Measurements from ENCODE around the gene ANKRD50.
A peak's percentile ranks its signal among the peaks of the same experiment; 100 is the strongest.

The ANKRD50 gene

DNA sequence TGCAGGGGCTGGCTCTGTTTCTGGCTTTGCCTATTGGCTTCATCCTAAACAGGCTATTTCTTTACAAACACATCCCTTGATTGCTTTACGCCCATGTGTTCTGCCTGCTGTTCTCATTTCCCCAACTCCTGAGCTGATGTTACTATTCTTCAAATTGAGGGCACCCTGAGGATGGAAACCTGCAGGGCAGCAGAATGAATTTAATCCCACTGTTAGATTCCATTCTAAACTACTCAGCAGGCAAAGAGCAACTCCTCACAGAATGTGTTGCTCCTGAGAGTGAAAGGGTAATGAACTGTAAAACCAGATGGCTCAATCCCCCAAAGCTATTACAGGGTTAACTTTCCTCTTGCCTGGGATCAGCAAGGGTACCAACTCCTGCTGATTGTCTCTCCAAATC, 75.7 kb downstream of the ANKRD50 start:
- no peak for DNase-seq (ENCODE audit: low spot score)

DNA sequence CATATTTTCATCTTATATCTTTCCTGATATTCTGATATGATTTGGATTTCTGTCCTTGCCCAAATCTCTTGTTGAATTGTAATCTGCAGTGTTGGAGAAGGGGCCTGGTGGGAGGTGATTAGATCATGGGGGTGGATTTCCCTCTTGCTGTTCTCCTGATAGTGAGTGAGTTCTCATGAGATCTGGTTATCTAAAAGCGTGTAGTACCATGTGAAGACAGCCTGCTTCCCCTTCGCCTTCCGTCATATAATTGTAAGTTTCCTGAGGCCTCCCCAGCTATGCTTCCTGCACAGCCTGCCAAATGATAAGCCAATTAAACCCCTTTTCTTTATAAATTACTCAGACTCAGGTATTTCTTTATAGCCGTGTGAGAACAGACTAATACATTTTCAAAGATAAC, 77.2 kb downstream of the ANKRD50 start:
- no peak for DNase-seq (ENCODE audit: low spot score)

DNA sequence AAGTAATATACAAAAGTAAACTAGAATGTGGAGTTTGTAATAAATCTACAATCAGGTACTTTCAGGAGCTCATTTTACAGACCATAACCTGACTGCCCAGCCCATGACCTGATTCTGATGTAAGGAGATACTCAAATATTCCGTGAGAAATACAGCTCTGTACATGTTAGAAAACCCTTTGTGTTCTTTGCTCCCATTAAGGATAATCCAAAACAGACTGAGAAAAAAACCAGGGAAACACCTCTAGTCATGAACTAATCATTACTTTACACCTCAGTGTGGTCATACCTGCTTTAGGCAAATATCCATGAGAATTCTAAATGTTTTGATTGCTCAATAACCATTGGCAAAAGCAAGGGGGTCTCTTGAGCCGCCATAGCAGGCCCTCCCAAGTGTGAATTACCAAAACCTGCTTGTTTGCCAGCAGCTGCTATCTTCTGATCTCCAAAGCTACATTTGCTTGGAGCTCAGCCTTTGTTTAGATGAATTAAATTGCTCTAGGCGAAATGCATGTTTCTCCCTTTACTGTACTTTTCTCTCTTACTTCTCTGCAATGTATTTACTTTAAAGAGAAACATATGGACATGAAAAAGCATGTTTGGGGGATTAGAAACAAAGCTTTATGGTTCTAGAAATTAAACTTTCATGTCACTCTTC, 79.1 kb downstream of the ANKRD50 start:
- no peak for DNase-seq (ENCODE audit: low spot score)

DNA sequence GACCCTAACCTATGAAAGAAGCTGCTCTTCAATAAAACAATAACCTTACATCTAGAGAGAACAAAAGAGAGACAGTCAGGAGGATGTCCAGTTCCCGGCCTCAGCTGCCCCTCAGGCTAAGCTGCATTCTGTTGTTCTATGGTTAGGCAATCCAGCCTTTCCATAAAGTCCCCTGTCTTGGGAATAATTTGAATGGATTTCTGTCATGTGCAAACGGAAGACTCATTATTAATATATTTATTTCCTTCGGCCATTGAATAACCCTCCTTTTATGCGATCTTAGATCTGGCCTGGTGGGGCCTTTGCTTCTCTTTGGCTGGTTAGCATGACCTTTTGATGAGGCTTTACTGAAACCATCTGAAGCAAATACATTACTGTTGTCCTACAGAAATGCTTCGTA, 80.1 kb downstream of the ANKRD50 start:
- DNase-seq (ENCODE audit: low spot score) = no peak

DNA sequence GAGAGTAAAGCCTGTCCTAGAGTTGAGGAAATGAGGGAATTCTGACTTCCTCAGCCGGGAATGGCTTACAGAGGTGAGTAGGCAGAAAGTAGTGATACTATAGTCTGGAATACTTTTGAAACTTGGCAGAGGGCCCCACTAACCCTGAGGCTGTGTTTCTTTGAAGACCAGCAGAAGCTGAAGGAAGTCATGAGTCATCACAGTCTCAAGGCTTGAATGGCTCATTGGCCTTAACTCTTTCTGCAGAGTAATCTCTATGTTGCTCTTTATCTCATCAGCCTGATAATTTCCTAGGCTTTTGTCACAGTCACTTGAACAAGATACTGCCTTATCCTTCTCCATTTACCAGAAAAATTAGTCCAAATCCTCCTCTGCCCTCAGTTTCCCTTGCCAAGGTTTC, 80.8 kb downstream of the ANKRD50 start:
- DNase-seq (ENCODE audit: low spot score) = peak; percentile 99

DNA sequence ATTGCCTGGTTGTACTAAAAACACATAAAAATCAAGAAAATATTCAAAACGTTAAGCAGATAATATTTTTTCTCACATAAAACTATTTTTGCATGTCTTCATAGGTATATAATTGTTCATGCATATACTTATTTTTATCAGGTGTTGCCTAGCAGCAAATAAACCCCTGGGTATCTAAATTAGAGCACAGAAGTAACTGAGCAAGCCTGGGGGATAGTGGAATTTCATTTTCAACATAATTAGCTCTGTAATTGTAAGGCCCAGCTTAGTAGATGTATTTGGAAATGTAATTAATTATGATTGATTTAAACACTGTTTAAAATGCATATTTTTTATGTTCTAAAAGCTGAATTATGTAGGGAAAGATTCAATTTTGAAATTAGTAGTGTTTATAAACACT, 82.9 kb downstream of the ANKRD50 start:
- no peak for DNase-seq (ENCODE audit: low spot score)
